IMR-90 (cell line): ENCODE measurements around the gene DCLRE1A.

Experiments
- RAD21 ChIP-seq: IDR thresholded peaks from 2 replicates; pipeline ENCODE4 v1.6.1; 2012; ENCODE audit warnings: low read length, improper control_type of control experiment
- TF ChIP-seq, protein P1 (sequence below): conservative IDR thresholded peaks from 2 replicates; pipeline ENCODE4 v1.5.1; 2012; ENCODE audit warnings: mild to moderate bottlenecking, low read depth, low read length, improper control_type of control experiment

DNA sequence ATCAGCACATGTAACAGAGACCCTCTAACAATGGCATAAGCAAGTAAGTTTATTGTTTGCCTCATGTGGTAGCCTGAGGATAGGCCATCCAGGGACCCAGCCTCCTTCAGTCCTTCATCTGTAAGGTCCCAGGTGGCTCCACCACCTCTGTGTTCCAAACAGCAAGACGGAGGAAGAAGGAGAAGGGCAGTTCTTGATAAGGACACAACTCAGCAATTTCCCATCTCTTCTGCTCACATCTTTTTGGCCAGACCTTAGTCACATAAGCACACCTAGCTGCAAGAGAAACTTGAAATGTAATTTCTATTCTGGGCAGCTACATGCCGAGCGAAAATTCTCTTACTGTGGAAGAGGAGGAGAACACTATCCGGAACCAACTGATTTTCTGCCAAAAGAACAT is 33.9 kb downstream of the DCLRE1A start:
- TF ChIP-seq, protein P1, sequence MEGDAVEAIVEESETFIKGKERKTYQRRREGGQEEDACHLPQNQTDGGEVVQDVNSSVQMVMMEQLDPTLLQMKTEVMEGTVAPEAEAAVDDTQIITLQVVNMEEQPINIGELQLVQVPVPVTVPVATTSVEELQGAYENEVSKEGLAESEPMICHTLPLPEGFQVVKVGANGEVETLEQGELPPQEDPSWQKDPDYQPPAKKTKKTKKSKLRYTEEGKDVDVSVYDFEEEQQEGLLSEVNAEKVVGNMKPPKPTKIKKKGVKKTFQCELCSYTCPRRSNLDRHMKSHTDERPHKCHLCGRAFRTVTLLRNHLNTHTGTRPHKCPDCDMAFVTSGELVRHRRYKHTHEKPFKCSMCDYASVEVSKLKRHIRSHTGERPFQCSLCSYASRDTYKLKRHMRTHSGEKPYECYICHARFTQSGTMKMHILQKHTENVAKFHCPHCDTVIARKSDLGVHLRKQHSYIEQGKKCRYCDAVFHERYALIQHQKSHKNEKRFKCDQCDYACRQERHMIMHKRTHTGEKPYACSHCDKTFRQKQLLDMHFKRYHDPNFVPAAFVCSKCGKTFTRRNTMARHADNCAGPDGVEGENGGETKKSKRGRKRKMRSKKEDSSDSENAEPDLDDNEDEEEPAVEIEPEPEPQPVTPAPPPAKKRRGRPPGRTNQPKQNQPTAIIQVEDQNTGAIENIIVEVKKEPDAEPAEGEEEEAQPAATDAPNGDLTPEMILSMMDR, result no peak
- TF ChIP-seq RAD21, result no peak
